Subcutaneous adipose tissue (tissue), 4 donors: ENCODE measurements around the gene LPGAT1. TPM values are rescaled to one million over a fixed set of nuclear protein-coding genes. Genes with fewer than 3 reads are reported as not detected.

ENCODE experiments used
- total RNA-seq, 4 donors: library from RNA; depleted of rRNA; stranded (reverse); fragments of >200 nt; gene quantifications; one replicate each; pipeline ENCODE4 v1.1.0, GENCODE V29; 2016
- TF ChIP-seq, protein P1 (sequence below): fragments of 450-650 bp; IDR thresholded peaks from one replicate; pipeline ENCODE4 v1.5.1; 2016; ENCODE audit warnings: low read depth, mild to moderate bottlenecking, control low read depth, antibody characterized with exemption, moderate library complexity

Gene LPGAT1
- total RNA-seq, 4 donors from 2014 or later, result 57.8 to 131 (median 73.7) TPM

DNA sequence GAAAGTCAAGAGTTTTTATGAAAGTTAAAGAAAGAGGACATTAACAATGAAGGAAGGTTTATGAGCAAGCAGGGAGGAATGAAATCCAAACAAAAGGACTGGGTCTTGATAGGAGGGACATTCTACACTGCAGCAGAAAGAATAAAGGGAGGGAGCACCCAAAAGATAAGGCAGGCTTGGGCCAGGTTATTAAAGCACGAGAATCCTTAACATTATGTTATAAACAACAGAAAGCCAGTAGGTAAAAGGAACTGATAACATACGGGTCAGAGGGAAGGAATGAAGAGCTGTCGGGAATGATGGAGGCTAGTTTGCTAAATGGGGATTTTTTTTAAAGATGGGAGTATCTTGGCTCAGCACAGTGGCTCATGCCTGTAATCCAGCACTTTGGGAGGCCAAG is 19.4 kb downstream of the LPGAT1 start:
- TF ChIP-seq, protein P1, sequence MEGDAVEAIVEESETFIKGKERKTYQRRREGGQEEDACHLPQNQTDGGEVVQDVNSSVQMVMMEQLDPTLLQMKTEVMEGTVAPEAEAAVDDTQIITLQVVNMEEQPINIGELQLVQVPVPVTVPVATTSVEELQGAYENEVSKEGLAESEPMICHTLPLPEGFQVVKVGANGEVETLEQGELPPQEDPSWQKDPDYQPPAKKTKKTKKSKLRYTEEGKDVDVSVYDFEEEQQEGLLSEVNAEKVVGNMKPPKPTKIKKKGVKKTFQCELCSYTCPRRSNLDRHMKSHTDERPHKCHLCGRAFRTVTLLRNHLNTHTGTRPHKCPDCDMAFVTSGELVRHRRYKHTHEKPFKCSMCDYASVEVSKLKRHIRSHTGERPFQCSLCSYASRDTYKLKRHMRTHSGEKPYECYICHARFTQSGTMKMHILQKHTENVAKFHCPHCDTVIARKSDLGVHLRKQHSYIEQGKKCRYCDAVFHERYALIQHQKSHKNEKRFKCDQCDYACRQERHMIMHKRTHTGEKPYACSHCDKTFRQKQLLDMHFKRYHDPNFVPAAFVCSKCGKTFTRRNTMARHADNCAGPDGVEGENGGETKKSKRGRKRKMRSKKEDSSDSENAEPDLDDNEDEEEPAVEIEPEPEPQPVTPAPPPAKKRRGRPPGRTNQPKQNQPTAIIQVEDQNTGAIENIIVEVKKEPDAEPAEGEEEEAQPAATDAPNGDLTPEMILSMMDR, result no peak

DNA sequence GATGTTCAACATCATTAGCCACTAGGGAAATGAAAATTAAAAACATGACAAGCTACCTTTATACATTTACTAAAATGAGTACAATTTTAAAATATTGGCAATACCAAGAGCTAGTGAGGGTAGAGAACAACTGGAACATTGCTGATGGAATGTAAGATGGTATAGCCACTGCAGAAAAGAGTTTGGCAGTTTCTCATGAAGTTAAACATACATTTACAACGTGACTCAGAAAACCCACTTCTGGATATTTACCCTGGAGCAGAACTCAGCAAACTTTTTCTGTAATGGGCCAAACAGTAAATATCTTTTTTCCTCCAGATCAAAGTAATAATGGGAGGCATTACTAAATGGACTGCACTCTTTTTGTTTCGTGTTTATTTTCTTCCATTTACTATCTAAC is 22.1 kb downstream of the LPGAT1 start:
- TF ChIP-seq, protein P1, result no peak

- TF ChIP-seq, protein P1, result no peak
These were observed 25.6 kb downstream of the LPGAT1 start for GRCh38 chr1:211804915-211805314.

DNA sequence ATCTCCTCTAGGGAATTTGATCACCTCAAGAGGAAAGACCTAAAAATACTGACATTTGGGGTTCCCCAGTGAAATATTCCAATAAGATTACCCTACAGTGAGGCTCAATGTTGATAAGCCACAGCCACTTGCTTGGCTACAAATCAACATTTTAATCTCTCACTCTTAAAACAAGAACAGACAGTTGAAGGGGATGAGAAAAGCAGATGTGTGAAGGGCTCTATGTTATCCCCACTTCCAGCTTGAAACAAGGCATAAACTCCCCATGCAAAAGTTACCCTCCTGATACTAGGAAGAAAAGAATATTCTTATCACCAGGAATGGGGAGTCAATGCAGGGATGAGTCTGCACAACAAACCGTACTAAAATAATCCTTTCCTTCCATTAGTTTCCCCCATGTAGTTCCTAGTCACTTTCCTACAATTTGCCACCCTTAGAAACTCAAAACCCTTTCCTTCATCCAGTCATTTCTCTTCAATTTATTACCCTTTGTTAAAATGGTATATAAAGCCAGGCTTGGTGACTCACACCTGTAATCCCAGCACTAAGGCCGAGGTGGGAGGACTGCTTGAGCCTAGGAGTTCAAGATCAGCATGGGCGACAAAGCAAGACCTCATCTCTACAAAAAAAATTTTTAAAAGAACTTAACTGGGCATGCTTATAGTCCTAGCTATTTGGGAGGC is 29.5 kb downstream of the LPGAT1 start:
- TF ChIP-seq, protein P1, result no peak

- TF ChIP-seq, protein P1, result no peak
These were observed 32.6 kb downstream of the LPGAT1 start for GRCh38 chr1:211797994-211798393.

GRCh38 chr1:211791979-211792378 is 38.6 kb downstream of the LPGAT1 start:
- TF ChIP-seq, protein P1, result no peak

DNA sequence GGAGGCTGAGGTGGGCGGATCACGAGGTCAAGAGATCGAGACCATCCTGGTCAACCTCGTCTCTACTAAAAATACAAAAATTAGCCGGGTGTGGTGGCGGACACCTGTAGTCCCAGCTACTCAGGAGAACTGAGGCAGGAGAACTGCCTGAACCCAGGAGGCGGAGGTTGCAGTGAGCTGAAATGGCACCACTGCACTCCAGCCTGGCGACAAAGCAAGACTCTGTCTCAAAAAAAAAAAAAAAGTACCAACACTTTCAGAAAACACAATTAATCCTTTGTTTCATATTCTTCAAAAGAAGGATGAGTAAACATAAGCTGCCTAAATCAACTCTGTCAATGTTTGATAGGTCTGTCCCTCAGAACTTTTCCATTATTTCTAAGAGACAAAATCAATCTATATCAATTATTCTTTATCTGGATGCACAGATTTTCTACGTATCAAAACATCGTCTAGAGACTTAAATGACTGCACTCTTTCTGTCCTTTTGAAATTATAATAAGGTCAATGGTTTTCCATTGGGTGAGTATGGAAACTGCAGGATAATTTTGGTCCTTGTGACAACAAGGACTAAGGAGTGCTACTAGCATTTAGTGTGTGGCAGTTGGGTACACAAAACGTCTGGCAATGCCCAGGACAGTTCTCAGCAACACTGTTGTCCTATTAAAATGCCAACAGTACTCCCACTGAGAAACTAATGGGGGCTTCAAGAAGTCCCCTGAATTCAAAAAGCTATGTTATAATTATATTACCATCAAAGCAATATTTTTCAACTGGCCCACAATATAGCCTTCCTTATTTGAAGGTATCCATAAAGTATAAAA is 40.7 kb downstream of the LPGAT1 start:
- TF ChIP-seq, protein P1, result no peak
